SW 1271 (cell line): ENCODE measurements around the gene CAVIN3.
"Not testable (repeated sequence)": the region's sequence is repeated elsewhere in the genome, so short reads cannot be mapped to it uniquely, and the experiment has no call there.

Experiments
- DNase-seq, 2 experiments: peaks; one replicate each; lab custom pipeline; 2025; lab: John Stamatoyannopoulos, UW

CAVIN3 gene

GRCh38 chr11:6326303-6326702 lies 6.0 kb upstream of the CAVIN3 start:
- DNase-seq = no peak

DNA sequence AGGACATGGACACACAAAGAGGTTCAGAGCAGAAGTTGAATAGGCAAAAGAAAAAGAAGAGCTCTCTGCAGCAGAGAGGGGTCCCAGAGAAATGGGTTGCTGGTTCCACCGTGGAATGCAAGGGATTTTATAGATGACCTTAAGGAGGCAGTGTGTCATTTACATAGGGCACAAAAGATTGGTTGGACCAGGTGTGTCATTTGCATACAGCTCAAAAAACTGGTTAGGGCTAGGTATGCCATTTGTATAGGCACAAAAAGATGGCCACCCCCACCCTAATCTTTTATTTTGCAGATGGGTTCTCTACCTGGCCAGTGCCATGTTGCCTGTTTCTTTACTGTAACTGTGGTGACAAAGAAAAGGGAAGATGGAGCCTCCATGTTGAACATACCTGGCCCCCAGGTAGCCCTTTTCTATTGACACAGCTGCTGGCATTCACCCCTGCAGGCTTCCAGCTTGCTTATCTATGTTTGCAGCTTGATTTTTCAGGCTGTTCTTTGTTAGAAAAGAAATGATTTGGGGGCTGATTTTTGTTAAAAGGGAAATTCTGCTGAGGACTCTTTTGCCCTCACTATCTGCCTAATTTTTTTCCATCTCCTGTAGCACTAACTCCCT lies 3.1 kb upstream of the CAVIN3 start:
- DNase-seq = no peak

GRCh38 chr11:6321961-6322362 lies 1.7 kb upstream of the CAVIN3 start:
- DNase-seq = peak; percentile 25 to 85

- no peak for DNase-seq
Observed at GRCh38 chr11:6321356-6321755, 1.1 kb upstream of the CAVIN3 start.

DNA sequence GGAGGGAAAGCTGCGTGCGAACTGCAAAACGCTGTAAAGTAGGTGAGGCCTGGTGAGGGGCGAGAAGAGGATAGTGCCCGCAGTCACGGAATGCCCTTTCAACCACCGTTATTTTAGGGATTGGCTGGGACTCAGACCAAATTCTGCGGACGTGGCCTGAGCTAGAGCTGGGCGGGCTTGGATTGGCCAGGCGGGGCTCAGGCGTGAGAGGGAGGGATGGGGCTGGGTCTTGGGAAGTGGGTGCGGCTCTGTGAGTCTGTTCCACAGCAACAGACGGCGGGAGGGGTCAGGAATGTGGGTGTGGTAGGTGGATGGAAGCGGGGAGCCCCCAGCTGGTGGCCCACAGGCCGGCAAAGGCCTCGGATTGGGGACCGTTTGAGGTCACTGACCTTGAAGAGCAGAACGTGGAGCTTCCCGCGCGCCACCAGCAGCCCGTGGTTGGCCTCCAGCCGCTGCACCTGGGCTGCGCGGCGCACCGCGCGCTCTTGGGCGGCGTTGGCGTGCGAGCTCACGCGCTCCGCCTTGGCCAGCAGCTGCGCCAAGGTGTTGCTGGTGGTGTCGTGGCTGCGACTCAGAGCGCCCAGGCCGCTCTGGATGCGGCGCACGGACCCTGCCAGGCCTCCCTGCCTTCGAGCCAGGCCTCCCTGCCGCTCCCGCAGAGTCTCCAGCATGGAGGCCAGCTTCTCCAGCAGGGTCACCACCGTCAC lies 444 bp downstream of the CAVIN3 start:
- peak; percentile 89 to 94 for DNase-seq

DNA sequence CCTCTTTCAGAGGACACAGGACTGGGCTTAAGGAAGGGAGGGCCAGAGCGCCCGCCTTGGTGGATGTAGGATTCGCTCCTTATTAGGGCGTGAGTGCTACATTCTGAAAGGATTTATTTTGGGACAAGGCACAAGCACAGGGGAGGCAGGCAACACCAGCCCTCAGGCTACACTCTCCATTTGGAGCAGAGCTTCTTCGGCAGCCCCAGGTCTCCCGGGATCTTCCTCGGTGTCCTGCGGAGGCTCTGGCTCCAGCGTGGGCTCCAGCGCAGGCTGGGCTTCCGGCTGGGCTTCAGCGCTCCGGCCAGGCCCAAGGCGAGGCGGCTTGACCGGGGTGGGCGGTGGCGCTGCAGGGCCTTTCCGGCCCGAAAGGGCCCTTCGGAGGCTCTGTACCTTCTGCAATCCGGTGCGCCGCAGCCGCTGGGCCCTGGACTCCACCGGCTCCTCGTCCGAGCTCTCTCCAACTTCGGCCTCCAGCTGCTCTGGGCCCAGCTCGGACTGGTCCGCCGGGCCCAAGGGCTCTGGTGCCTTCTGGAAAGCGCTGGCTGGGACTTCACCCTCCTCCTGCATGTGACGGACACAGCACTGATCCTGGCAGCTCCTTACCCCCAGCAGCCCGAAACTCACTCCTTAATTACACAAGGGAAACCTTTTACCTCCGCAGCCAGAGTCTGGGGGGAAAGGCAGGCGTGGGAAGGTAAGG lies 1.1 kb downstream of the CAVIN3 start:
- DNase-seq = no peak

- no peak for DNase-seq
Observed at GRCh38 chr11:6318204-6318603, 2.1 kb downstream of the CAVIN3 start.

- peak in 1 of 2 experiments; percentile 60 for DNase-seq
Observed at GRCh38 chr11:6315811-6316425, 4.4 kb downstream of the CAVIN3 start.

DNA sequence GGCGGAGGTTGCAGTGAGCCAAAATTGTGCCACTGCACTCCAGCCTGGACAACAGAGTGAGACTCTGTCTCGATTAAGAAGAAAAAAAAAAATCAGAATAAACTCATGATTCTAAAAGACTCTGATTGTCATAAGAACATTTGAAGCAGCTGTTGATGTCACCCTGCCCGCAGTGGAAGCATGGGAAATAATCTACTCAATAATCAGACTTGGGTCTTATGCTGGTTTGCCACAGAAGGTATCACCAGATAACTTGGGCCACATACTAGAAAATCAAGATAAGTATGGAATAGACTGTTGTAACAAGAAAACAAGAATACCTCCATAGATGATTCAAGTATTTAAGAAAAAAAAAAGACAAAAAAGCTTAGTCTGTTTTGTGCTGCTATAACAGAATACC lies 8.2 kb downstream of the CAVIN3 start:
- no peak for DNase-seq

GRCh38 chr11:6307876-6308275 lies 12.4 kb downstream of the CAVIN3 start:
- no peak for DNase-seq

- no peak for DNase-seq
Observed at GRCh38 chr11:6305297-6305696, 15.0 kb downstream of the CAVIN3 start.

- DNase-seq = no peak
Observed at GRCh38 chr11:6303661-6304060, 16.6 kb downstream of the CAVIN3 start.

DNA sequence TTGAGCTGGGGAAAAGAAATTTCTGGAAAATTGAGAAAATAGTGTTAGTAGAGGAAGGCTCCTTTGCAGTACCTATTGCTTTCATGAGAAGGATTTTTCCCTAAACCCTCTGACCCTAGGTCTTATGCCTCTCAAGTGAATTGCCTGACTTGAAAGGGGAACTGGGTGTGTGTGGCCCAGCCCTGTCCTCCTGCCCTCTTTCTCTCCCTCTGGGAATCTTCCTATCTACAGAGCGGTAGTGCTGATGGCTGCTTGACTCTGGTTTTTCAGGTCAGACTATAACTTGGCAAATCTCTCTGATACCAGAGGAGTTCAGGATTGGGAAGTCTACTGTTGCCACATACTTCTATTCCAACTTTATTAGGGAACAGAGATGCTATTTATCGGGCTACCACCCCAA lies 19.2 kb downstream of the CAVIN3 start:
- no peak for DNase-seq

- DNase-seq = no peak
Observed at GRCh38 chr11:6300325-6300724, 20.0 kb downstream of the CAVIN3 start.

GRCh38 chr11:6298605-6299004 lies 21.7 kb downstream of the CAVIN3 start:
- peak in 1 of 2 experiments; percentile 53 for DNase-seq

- peak in 1 of 2 experiments; percentile 18 for DNase-seq
Observed at GRCh38 chr11:6297831-6298230, 22.5 kb downstream of the CAVIN3 start.

DNA sequence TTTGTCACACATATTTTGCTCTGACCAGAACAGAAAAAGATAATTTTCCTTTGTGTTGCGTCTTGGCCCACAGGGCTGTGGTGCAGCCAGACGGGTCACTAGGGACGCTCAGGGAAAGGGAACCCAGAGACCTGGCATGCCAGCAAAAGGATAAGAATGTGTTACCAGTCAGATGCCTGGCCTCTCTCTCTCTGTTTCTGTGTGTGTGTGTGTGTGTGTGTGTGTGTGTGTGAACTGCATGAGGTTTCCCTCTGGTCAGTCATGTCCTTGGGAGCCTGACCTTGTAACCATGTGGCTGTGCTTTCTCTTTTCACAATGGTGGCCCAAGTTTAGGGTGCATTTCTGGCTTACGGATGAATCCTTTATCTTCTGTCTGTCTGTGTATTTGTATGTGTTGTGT lies 35.3 kb downstream of the CAVIN3 start:
- DNase-seq = no peak

DNA sequence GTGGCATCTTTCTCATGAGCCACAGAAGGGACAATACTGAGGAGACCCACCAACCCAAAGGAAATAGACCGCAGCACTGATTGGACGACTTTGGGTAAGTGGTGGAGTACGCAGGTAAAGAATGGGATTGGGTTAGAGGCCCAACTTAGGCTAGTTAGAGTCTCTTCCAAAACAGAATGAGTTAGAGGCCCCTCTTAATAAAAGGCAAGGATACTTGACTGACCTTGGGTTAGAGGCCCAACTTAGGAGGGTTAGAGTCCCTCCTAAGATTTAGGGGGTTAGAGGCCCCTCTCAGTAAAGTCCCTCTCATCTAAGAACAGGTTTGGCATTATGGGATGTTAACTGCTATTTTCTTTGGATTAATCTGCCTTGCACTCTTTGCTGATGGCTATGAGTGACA lies 36.1 kb downstream of the CAVIN3 start:
- no peak for DNase-seq

GRCh38 chr11:6283453-6284023 lies 36.8 kb downstream of the CAVIN3 start:
- no peak for DNase-seq

DNA sequence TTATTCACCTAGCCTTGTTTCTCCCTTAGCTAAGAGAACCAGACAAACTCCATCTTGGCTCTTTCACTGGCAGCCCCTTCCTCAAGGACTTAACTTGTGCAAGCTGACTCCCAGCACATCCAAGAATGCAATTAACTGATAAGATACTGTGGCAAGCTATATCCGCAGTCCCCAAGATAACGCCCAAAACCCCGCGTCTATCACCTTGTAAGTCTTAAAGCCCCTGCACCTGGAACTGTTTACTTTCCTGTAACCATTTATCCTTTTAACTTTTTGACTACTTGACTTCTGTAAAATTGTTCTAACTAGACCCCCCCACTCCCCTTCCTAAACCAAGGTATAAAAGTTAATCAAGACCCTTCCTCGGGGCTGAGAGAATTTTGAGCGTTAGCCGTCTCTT lies 39.5 kb downstream of the CAVIN3 start:
- DNase-seq = not testable (repeated sequence)

DNA sequence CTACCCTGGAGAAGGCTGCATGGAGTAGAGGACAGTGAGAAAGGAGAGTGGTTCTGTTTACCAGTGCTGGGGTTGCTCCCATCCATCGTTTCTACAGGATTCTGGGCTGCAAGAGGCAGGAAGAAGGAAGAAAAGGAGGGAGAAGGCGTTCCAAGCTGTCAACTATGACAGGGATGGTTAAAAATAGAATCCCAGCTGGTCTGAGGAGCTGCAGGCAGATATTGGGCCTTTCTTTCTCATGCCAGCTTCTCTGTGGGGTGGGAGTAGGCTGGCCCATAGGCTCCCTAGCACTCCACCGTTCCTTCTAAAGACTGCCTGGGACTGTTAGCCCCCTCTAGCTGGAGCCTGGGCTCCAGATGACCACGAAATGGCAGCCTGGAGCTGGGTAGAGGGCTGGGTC lies 47.1 kb downstream of the CAVIN3 start:
- no peak for DNase-seq

- DNase-seq = no peak
Observed at GRCh38 chr11:6271598-6271997, 48.7 kb downstream of the CAVIN3 start.
